Upper lobe of left lung (tissue), 4 donors: ENCODE measurements around the gene UBA1.

Source experiments
- POLR2A ChIP-seq, 4 donors: fragments of 450-650 bp; IDR thresholded peaks; one replicate each; pipeline ENCODE4 v1.5.1; 2016 to 2017; ENCODE audit warnings: antibody characterized with exemption in 4 of 4, mild to moderate bottlenecking in 2 of 4
- POLR2AphosphoS5 ChIP-seq, 2 donors: sonication (generic); formaldehyde crosslinking; IDR thresholded peaks; one replicate each; pipeline ENCODE4 v1.5.1; 2017; ENCODE audit warnings: antibody characterized with exemption in 2 of 2

DNA sequence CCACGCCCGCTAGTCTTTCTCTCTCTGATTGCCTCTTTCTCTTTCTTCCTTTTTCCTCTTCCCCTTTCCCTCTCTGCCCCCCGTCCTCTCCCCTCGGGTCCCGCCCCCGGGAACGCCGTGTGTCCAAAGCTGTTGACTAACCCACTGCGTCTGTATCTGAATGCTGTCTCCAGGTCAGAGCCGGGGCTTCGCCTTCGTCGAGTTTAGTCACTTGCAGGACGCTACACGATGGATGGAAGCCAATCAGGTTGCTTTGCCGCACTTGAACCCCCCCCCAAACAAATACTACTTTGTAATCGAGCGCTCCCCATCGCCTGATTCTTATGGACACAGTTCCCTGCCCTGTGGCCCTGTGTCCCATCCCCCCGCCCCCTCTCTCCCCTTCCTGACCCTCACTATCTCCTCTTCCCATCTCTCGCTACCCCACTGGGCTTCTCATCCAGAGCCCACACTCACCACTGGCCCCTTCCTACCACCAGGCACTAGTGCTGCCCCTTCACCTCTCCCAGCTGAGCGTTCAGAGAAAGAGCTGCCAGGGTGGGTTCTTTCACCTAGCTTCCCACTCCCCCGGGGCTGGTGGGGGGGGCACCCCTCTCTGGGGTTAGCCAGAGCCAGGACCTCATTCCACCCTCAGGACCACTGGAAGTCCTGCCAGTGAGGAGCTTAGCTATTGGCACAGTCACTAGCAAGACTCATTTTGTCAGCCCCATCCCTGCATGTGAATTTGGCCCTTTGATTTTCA is 18.6 kb upstream of the UBA1 start:
- TF ChIP-seq POLR2A (IDR thresholded peaks at IDR 0.05) (no peak), POLR2AphosphoS5 (IDR thresholded peaks at IDR 0.05) (no peak)
